HG02884 (cell line): ENCODE measurements around the gene TOM1L1.

Source experiments
- ATAC-seq: cut with Tn5 transposase; IDR thresholded peaks from one replicate; pipeline ENCODE4 v1.9.1; 2021; ENCODE audit warnings: mild to moderate bottlenecking, moderate library complexity; ENCODE audit not compliant: unreplicated experiment

The TOM1L1 gene

DNA sequence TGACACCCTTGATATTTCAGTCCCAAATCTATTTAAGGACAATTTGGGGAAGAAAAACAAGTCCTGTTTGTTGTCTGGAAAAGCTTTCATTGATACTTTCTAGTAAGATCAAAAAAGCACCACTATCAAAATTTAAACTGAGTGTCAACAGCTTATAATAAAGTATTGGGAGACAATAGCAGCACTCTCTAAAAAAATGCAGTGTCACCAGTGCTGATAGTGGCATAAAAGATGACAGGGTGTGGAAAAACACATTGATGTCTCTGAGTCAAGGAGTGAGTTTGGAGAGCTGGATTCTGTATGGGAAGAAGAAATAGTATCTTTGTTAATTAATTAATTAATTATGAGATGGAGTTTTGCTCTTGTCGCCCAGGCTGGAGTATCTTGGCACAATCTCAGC lies 8.3 kb upstream of the TOM1L1 start:
- ATAC-seq, result no peak

DNA sequence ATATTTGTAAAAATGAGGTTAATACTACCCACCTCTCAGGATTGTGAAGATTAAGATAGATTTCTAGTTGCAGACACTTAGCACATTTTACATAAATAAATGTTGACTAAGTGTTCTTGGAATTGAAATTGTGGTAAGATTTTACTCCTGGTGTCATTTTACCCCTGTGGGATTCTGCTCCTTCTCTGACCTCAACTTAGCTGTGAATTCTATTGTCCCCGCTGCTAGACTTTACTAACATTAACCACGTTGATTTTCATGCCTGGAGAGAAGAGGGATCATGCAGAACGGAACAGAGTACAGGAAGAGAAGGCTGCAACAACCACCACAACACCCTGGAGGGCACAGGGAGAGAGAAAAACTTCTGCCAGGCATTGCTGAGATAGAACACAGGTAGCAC lies 2.1 kb upstream of the TOM1L1 start:
- ATAC-seq, result no peak

DNA sequence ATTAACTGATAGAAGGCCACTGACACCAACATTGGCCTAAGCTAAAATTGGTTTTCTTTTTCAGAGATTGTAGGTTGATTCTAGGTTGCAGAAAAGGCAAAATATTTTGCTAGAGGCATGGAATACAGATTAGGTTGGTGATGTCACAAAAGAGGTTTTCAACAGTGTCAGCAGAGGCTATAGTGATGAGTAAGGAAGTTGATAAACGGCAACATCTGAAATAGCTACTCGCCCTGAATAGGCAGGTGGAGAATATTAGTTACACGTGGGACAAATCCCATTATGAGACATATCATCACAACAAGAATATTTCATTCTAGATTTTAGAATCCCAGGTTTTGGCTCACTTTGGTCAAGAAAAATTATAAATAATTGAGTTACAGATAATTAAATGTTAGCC lies 1.5 kb upstream of the TOM1L1 start:
- ATAC-seq, result no peak

DNA sequence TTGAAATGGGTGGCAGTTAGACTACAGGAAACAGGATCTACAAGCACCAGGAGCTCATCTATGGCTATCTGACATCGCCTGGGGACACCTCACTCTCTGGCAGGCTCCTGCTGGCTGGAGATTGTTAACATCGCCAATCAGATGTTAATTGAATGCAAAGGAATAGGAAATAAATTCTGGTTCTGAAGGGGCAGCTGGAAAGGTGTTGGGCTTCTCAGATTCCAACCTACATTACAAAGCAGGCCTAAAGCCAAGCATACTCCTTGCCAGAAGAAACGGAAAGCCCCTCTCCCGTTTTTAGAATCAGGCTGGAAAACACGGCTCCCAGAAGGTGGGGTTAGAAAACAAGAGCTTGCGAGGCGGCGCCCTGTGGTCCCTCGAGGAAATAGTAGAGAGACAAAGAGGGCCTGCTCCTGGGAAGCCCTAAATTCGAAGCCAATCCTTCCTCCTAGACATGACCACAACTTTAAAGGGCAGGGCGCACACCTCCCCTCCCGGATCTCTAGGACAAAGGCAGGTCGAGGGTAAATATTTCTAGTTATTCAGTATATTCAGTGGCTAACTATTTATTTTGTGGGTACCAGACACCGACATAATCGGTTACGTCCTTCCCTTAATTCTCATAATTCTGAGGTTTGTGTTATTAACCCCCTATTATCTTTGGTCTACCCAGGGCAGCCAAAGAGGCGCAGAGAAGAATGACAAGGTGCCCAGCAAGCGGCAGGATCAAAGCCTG lies 763 bp upstream of the TOM1L1 start:
- ATAC-seq, result no peak

DNA sequence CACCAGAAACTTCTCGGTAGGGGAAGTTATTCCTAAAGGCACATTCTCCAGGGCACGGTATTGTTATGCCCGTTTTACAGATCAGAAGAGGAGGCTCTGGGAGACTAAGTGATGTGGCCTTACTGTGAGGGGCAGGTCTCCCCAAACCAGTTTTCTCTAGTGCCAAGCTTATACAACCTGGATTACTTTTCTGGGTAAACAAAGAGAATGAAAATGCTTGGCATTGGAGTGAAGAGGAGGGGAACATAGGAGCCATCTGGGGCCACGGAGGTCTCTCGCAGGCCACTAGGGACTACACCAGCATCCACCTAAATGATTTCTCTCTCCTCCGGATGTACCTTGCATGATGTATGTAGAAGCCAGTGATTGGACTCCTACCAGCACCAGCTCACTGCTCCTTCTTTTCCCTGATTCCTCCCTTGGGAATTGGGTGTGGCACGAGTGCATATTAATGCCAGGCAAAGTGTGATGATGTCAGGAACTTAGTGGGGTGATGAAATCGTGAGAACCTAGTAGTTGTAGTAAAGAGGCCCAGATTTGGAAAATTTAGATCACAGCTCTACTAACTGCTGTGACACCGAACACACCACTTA lies 674 bp downstream of the TOM1L1 start:
- ATAC-seq, result no peak

DNA sequence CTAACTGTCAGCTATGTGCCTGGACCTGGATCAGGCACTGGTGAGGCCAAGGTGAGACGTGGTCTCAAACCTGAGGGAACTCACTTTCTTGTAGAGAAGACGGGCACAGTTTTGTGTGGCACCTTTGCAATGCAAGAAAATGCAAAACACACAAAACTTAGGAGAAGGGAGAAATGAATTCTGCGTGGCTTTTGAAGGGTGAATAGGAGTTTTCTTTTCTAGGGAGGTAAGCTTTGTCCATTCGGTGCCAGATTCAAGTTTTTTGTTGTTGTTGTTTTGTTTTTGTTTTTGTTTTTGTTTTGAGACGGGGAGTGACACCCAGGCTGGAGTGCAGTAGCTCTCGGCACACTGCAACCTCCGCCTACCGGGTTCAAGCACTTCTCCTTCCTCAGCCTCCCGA lies 1.4 kb downstream of the TOM1L1 start:
- no peak for ATAC-seq

DNA sequence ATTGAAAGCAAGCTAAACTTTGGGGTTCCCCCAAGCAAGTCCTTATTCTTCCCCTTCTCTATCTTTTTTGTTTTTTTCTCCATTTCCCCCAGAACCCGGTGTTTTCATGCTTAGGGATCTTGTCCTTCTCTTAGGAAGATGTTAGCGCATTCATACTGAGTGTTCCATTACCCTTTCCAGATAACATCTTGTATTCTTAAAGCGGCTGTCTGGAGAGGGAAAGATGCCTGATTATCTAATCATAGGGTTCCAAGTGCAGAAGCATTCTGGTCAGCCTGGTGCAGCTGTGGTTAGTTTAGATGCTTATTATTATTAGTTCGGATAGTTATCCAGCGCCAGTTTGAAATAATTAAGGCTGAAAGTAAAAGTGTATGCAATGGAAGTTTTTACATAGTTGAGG lies 2.0 kb downstream of the TOM1L1 start:
- ATAC-seq, result no peak

DNA sequence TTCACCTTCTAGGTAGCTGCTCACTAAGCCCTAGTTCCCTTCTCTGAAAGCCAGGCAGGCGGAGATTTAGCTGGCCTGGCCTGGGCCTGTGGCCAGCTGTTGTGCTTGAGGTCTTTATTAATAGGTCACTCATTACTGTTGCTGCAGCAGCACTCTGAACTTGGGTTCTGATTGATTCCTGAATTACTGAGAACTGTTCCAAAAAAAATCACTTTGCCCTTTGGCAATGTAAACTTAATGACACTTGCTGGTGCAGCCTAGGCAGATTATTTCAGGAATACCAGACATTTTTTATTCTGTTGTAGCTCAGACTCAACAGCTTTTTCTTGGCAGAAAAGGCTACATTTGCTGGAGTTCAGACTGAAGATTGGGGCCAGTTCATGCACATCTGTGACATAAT lies 2.7 kb downstream of the TOM1L1 start:
- ATAC-seq, result no peak

DNA sequence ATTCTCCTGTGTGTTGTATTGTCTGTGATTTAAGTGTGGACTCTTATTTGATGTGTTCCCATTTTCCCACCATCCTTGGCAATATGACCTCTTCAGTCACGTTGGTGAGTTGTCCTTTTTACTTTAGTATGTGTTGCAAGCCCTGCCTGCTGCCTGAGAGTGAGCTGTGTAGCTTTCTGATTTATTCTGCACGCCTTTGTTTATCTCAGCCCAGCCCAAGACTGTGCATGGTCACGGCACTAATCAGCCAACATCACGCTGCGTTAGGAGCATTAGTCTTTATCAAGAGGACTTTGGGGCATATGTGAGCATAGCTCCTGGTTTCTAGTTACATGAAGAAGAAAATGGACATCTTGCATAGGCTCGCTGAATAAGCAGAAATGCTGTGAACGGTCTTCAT lies 6.0 kb downstream of the TOM1L1 start:
- ATAC-seq, result no peak

DNA sequence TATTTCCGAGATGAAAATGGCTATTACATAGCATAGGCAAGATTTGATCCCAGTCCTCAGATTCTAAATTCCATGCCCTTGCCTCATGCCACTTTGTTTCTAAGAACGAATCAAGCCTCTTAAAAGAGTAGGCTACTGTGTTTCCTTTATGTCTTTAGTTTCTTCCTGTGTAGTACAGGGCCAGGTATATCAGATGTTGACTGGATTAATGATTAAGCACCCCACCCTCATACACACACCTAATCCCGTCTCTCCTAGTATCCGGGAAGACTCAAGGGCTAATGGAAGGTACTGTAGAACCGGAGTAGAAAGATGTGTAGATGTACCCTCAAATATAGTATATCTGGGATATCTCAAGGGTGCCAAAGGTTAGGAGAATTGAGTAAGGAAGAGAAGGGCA lies 6.7 kb downstream of the TOM1L1 start:
- no peak for ATAC-seq

DNA sequence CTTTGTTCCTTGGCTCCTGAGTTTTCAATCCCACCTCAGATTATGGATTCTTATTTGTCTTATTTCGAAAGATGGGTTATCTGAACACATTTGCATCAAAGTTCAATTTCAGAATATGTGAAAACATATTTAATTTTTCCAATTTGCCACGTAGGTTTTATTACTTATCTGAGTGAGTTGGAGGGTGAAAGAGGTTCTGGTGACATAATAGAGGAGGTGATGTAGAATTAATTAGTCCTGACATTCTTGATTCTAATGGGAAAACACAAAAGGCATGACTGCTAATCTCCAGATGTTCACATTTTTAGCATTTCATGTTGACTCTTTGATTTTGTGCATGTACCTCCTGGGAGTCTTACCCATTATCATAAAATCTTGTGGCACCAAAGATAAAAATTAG lies 9.1 kb downstream of the TOM1L1 start:
- ATAC-seq, result no peak

DNA sequence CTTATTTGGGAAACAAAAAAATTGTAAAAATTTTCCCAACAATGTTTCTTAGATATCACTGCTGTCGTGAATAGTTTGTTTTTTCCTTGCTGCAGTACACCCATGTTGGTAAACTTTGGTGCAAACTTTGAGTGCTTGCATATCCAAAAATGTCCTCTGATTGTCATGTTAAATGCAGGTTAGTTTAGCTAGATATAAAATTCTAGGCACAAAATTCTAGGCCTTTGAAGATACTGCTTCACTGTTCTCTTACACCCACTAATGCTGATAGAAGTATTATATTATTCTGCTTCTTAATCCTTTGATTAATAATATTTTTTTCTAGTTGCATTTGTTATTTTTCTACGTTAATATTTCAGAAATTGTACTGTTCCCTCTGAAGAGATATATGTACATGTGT lies 16.1 kb downstream of the TOM1L1 start:
- ATAC-seq, result no peak

DNA sequence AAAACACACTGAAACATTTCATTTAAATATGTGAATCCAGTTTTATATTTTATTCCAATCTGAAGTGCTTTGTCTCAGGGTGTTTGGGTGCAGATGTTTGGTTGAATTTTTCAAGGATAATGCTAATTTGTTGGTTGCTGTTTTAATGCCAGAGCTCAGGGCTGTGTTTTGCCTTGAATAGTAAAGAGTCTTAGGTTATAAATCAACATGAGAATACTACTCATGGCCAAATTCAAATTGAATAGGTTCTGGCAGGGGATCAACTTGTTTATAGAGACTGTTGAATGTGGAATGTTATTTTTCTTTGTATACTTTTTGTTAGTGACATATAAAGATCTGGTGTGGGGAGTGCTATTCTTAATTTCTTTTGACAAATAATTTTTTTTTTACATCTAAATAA lies 18.8 kb downstream of the TOM1L1 start:
- no peak for ATAC-seq

DNA sequence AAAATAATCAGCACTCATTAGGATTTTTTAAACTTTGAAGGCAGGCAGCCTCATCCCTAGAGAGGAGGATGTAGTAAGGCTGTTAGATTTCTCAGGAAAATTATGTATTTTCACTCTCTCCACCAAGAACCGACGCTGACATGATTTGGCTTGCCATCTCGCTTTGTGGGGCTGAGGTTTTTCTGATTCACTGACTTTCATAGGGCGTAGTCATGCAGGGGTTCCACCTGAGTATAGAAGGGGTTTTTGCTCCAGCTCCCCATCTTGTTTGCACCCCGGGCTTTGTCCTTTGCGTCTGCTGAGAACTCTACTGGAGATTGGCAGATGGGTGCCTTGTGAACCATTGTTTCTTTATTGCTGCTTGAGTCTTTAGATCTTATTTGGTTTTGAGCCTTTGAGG lies 20.2 kb downstream of the TOM1L1 start:
- no peak for ATAC-seq

DNA sequence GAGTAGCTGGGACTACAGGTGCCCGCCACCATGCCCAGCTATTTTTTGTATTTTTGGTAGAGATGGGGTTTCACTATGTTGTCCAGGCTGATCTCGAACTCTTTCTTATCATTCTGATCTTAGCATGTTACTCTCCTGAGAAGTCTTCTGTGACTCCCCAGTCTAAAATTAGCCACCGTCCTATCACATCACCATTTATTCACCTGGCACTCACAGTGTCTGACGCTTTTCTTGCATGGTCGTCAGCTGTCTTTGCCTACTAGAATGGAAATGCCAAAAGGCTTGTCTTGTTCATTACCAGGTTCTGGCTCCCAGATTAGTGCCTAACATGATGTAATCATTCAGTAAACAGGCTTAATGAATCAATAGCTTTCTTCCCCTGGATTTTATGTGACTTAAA lies 23.8 kb downstream of the TOM1L1 start:
- ATAC-seq, result no peak

DNA sequence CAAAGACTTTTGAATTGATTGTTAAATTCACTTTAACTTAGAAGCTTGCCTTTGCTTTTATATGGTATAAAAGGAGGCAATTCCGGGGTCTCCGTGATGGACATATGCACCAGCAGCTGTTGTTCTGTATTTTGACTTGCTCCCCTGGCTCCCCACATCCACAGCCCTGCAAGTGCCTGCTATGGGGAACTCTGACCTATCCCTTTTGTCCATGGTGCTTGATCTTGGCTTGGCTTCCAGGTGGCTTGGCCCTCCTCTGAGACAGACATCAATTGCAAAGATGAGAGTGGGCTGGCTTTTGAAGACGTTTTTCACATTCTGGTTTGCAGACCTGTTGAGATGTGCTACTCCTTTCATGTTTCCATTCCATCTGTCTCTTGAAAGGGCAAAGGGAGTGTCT lies 26.9 kb downstream of the TOM1L1 start:
- ATAC-seq, result no peak

DNA sequence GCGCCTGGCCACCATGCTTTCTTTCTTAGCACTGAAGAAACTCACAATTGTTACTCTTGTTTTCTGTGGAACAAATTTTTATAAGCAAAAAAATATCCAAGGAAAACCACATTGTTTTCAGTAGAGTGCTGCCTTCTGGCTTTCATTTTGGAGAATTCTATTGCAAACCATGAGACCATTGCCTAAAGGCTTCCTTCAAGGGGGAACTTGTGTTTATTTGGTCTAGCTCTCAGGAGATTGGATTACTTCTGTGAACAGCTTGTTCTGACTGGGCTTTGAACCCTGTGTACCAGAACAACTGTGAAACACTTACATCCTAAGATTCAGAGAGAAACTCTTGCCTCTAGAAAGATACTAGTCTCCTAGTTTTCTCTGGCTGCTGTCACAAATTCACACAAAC lies 32.1 kb downstream of the TOM1L1 start:
- no peak for ATAC-seq

DNA sequence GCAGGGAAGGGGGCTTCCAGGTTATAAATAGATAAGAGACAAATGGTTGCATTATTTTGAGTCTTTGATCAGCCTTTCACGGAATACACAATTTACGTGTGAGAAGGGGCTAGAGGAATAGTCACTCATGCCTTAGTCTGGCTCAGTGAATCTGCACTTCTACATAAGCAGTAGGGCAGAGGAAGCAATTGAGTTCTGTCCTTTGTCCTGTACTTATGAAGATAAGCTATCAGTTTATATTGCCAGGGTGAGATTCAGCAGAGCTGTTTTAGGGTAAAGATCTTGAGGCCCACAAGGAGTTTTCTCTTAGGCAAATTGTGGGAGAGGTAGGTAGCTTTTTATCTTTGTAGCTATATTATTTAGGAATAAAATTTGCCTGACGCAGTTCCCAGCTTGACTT lies 33.3 kb downstream of the TOM1L1 start:
- ATAC-seq, result no peak

DNA sequence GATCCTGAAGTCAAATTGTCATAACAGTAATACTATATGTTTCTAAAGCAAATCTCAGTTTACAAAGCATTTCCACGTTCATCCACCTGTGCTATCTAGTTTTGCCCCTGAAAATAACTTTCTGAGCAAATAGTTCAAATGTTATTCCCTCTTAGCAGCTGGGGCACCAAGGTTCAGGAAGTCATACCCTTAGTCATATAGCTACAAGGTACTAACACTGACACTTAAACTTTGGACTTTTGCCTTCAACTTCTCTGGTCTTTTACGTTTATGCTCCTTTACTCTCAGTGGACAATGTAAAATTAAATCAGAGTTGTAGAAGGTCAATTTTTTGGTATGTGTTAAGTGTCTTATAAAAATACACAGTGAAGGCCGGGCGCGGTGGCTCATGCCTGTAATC lies 34.8 kb downstream of the TOM1L1 start:
- no peak for ATAC-seq

DNA sequence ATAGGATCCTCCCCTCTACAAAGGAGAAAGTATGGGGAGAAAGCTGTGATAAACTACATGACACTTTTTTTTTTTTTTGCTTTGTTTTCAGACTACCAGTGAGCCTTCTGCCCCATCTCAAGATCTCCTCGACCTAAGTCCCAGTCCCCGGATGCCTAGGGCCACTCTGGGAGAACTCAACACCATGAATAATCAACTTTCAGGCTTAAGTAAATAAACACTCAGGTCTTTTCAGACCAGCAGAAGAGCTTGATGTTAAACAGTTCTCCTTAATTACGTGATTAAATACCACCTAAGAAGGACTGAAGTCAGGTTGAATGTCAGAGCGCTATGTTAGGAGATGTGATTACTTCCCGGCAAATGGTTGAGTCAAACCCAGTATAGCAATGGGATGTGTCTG lies 36.4 kb downstream of the TOM1L1 start:
- ATAC-seq, result no peak

DNA sequence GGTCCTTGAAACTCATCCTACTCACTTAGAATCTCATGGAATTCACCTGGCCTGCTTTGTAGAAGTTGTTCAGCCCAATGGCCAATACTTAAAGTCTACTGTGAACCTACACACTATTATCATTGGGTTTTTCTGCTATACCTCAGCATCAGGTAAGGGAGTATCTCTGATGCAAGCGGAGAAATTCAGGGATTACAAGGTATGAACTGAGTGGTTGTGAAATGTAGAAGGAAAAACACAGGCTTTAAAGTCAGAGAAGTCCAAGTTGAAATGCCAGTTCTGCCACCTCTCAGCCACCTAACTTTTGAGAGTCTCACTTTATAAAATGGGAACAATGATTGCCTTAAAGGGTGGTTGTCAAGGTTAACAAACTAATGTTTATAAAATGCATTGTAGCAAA lies 36.8 kb downstream of the TOM1L1 start:
- no peak for ATAC-seq

DNA sequence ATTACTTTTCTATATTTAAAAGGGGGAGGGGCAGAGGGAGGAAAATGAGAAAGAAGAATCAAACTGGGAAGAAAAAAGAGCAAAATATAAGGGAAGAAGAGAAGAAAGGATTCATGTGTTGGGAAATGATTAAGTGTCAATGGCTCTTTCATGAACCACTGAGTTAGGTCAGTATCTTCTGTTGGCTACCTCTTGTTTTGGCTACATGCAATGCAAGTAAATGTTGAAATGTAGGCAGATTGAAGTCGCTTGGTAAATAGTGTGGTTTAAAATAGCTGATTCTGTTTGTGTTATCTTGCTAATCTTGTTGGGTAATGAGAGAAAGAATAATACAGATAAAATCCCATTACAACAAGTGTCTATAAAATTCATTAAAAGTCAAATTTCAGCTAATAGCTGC lies 40.6 kb downstream of the TOM1L1 start:
- ATAC-seq, result no peak

DNA sequence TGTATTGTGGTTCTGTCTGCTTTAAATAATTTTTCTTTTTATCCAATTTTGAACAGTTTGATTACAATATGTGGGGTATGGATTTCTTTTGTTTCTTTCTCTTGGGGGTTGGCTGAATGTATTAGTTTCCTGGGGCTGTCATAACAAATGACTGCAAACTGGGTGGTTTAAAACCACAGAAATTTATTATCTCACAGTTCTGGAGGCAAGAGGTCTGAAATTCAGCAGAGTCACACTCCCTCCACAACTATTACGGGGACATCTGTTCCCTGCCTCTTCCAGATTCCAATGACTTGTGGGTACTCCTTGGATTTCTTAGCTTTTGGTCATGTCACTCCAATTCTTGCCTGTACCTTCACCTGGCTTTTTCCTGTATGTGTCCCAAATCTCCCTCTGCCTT lies 44.1 kb downstream of the TOM1L1 start:
- ATAC-seq, result no peak
